Hematopoietic multipotent progenitor cell treated with erythropoietin and hydrocortisone succinate and interleukin-3 and kit ligand, for 15 days (in vitro differentiated cells): ENCODE measurements around the gene AGAP5.
A peak's percentile ranks its signal among the peaks of the same experiment; 100 is the strongest.
"Not testable (repeated sequence)": the region's sequence is repeated elsewhere in the genome, so short reads cannot be mapped to it uniquely, and the experiment has no call there.

Experiments
- DNase-seq: peaks from one replicate; pipeline ENCODE4 v3.0.0-alpha.2; 2015; ENCODE audit warnings: low spot score

AGAP5 gene

GRCh38 chr10:73714483-73714882 is 16.6 kb upstream of the AGAP5 start:
- DNase-seq = not testable (repeated sequence)

GRCh38 chr10:73713912-73714311 is 16.0 kb upstream of the AGAP5 start:
- peak; percentile 39 for DNase-seq

GRCh38 chr10:73711683-73712082 is 13.8 kb upstream of the AGAP5 start:
- DNase-seq = not testable (repeated sequence)

- DNase-seq = not testable (repeated sequence)
These were observed 10.2 kb upstream of the AGAP5 start for GRCh38 chr10:73708122-73708521.

GRCh38 chr10:73707628-73708027 is 9.7 kb upstream of the AGAP5 start:
- not testable (repeated sequence) for DNase-seq

- not testable (repeated sequence) for DNase-seq
These were observed 8.6 kb upstream of the AGAP5 start for GRCh38 chr10:73706488-73706887.

- not testable (repeated sequence) for DNase-seq
These were observed 7.7 kb upstream of the AGAP5 start for GRCh38 chr10:73705506-73706072.

- not testable (repeated sequence) for DNase-seq
These were observed 6.0 kb upstream of the AGAP5 start for GRCh38 chr10:73703924-73704323.

GRCh38 chr10:73698819-73699218 is 910 bp upstream of the AGAP5 start:
- DNase-seq = not testable (repeated sequence)

- not testable (repeated sequence) for DNase-seq
These were observed 2.6 kb downstream of the AGAP5 start for GRCh38 chr10:73695302-73695701.

- DNase-seq = not testable (repeated sequence)
These were observed 7.2 kb downstream of the AGAP5 start for GRCh38 chr10:73690755-73691154.

- DNase-seq = not testable (repeated sequence)
These were observed 8.3 kb downstream of the AGAP5 start for GRCh38 chr10:73689596-73689995.

- peak; percentile 80 for DNase-seq
These were observed 10.3 kb downstream of the AGAP5 start for GRCh38 chr10:73687641-73688040.

GRCh38 chr10:73674546-73674945 is 23.4 kb downstream of the AGAP5 start:
- DNase-seq = not testable (repeated sequence)

- DNase-seq = not testable (repeated sequence)
These were observed 29.5 kb downstream of the AGAP5 start for GRCh38 chr10:73668378-73668777.

GRCh38 chr10:73666153-73666809 is 31.6 kb downstream of the AGAP5 start:
- DNase-seq = not testable (repeated sequence)

GRCh38 chr10:73665581-73665980 is 32.3 kb downstream of the AGAP5 start:
- DNase-seq = not testable (repeated sequence)

- DNase-seq = peak; percentile 38
These were observed 33.5 kb downstream of the AGAP5 start for GRCh38 chr10:73664156-73665040.

- not testable (repeated sequence) for DNase-seq
These were observed 34.3 kb downstream of the AGAP5 start for GRCh38 chr10:73663621-73664020.

GRCh38 chr10:73662705-73663104 is 35.2 kb downstream of the AGAP5 start:
- not testable (repeated sequence) for DNase-seq

- DNase-seq = no peak
These were observed 42.0 kb downstream of the AGAP5 start, which contains the start of gene SYNPO2L for GRCh38 chr10:73655990-73656298. TSS of gene SYNPO2L (minus strand) at chr10:73656029. CDS start at chr10:73655922, 107 bp downstream.

- peak; percentile 59 for DNase-seq
These were observed 42.5 kb downstream of the AGAP5 start for GRCh38 chr10:73655257-73655989.
